GM10847 (cell line): ENCODE results near the gene TWSG1.

Experiments used
- POLR2A ChIP-seq: IDR thresholded peaks from 2 replicates; pipeline ENCODE4 v1.6.1; 2011; ENCODE audit not compliant: insufficient read length; ENCODE audit errors: extremely low read depth

Gene TWSG1

DNA sequence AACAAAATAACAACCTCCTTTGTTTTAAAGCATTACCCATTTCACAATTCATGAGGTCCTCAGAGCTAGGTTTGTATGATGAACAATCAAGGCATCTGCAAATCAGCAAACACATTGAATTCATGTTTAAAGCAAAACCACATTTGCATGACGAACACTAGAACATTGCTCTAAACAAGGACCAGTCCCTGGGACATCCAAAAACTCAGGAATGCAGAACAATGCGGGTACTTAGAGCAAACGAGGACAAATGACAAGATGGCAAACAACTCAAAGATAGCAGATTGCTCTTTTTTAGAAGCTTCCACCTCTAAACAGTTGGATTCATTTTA is 95.1 kb downstream of the TWSG1 start:
- TF ChIP-seq POLR2A: no peak

DNA sequence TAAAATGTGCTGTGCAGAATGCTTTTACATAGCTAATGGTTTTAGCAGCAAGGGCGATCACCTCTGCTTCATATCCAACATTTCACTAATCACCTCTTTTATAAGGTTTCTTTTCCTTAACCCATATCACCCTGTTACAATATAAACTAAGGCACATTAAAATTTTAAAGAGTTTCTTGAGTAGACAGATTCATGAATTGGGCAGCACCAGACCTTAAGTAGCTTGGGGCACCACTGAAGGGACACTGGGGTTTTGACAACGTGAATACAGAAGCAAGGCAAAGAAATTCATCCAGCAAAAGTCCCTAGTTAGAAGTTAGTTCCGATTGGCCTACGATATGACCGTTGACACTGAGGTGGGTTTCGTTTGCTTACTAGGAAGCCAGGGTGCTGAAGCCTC is 96.7 kb downstream of the TWSG1 start:
- no peak for TF ChIP-seq POLR2A

DNA sequence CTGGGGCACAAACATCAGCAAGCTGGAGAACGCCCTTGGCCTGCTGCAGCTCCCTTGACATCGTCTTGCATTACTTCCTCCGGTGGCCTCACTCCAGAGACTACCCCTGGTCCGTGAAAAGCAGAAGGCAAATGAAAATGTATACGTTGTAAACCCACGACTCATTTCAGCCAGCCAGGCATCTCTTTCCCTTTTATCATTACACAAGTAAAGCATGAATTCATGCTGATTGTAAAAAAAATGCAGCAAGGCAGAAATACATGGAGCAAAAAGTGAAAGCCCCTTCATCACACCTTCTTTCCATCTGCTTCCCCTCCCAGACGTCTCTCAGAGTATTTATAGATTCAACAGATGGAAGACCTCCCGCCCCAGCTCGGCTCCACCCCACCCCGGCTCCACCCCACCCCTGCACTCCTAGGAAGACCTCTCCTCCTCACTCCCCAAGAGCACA is 99.1 kb downstream of the TWSG1 start:
- no peak for TF ChIP-seq POLR2A

DNA sequence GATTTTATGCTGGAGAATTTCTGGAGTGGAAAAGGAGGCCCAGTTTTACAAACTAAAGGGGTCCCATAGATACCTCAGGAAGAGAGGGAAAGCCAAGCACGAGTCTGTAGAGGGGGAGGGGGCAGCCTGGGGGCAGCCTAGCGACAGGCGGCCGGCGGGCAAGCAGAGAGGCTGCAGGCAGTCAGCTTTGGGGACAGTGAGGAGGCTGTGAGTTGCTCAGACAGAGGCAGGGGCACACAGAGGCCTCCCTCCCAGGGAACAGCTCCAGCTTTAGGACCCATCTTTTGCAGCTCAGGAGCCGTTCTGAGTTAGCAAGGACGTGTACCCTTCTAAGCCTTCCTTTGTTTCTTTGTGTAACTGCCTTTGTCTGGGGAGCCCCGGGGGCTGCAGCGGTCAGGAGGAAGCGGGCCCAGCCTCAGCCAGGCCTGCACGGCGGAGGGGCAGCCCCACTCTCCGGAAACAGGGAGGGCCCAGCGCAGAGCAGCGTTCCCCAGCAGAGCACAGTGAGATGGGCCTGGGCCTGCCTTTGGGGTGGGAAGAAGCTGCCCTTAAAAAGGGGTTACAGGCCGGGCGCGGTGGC is 99.6 kb downstream of the TWSG1 start:
- no peak for TF ChIP-seq POLR2A

DNA sequence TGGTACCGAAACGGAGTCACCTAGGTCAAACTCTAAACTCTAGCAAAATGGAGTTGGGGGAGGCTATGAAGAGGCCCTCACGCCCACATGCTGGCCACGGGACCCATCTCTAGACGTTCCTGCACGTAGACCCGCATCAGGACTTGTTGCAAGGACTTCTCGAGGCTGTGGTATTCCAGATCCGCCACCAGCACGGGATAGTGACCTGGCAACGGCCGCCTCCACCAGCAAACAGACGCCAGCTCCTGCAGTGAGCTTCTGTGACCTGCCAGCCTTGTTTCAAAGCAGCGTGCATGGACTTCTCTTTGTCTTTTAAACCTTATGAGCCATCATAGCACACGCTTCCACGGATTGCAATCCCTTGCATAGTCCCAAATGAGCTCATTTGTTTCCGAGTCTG is 100.5 kb downstream of the TWSG1 start:
- no peak for TF ChIP-seq POLR2A

DNA sequence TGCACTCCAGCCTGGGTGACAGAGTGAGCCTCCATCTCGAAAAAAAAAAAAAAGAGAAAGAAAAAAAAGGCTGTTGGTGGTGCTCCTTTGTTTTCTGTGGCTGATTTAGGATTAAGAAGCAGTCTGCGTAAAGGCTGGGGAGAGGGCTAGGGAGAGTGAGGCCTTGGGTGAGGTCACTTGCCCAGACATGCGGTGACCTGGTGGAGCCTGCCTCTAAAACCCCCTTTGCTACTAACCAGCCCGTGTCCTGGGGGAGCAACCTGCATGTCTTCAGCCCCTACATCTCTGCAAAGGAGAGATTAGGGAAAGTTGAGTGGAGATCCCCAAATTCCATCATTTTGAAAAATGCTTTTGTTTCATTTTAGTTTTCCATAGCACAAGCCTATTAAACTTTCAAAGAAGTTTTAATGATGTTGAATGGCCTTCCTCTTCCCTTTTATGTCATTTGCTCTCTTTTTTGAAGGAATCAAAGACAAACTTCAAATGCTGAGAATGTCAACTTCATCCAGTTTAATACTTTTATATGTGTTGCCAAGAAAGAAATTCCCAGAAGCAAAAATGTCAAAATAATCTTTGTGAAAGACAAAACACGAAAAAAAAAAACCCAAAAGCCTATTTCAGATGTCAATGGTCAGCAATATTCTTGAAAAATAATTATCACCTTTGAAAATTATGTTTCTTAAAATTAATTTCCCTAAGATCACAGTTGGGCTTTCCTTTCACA is 101.8 kb downstream of the TWSG1 start:
- TF ChIP-seq POLR2A: no peak

DNA sequence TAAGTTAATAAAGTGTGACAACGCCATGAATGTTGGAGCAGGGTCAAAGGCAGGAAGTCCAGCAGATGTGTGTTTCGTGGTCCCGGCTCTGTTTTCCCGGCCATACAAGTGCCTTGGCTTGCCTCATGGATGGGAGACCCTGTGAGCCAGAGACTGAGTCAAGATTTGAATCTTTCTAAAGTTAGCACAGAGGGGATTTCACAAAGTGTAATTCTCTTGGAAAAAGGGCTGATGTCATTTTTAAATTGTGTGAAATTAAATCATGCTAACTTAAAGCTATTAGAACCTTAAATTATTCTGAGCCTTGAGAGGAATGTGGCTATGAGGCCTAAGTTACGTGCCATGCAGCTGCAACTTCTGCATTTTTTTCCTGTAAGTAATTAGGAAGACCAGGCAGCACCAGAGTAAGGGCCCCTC is 102.5 kb downstream of the TWSG1 start:
- no peak for TF ChIP-seq POLR2A

DNA sequence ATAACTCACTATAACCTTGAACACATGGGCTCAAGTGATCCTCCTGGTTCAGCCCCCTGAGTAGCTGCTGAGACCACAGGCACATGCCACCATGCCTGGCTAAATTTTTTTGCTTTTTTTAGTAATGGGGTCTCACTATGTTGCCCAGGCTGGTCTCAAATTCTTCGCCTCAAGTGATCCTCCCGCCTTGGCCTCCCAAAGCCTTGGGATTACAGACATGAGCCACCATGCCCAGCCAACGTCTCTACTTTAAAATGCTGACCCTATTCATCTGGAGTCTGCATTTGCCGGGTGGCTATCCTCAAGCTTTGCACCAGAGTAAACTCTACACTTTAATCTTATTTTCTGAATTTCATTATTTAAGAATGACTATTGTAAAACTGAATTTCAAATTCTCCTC is 103.1 kb downstream of the TWSG1 start:
- TF ChIP-seq POLR2A: no peak

DNA sequence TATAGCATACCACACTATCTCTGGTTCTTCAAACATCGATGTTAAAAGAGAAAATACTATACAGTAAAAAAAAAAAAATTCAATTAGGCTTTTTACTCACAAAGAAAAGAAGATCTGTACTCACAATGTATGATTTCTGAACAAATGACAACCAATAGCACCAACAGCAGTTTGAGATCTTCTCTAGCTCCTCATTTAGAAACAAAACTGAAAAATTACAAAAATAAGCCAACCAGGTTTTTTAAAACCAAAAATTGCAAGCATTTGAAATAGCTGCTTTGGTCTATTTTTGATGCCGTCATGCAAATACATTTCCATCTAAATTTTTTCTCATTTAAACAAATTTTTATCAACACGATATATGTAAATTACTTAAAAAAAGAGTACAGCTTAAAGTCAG is 106.5 kb downstream of the TWSG1 start:
- no peak for TF ChIP-seq POLR2A

DNA sequence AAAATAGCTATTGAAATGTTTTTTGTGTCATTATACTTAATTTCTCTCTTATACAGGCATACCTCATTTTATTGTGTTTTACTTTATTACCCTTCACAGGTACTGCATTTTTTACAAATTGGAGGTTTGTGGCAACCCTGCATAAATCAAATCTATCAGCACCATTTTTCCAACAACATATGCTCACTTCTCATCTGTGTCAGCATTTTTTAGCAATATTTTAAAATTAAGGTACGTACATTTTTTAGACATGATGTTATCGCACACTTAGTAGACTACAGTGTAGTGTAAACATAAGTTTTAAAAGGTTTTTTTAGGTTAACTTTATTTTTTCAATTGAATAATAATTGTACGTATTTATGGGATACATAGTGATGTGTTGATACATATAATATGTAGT is 110.0 kb downstream of the TWSG1 start:
- TF ChIP-seq POLR2A: no peak

DNA sequence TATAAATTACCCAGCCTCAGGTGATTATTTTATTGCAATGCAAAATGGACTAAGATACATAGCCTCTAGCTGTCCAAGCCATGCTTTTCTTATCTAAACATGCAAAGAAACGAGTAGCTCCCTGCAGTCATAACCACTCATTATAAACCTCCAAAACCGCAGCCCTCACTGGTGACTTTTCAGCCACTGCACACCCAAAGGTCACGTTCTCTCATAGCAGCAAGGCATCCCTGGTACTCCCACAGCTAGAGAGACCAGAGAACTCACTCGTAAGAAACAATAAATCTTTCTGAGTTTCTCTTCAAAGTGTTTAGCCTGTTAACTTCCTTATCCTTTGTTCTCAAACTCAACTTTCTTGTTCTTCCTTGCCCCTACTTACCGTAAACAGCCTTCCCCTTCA is 112.3 kb downstream of the TWSG1 start:
- TF ChIP-seq POLR2A: no peak

DNA sequence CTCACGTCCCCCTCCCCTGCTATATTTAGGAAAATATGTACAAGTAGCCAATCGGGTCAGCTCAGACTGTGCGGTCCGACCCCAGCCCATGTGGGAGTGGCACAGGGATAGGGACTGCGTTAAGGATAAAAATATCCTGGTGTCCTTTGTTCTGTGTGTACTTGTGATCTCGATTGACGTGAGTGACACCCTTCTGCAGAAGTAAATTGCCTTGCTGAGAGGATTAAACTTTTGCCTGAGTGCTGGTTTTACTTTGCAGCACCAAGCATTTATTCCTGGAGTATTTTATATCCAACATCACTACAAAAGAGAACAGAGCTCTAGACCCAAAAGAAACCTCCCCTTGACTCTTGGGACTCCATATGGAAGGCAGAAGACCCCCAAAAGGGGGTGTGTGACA is 112.8 kb downstream of the TWSG1 start:
- TF ChIP-seq POLR2A: no peak

DNA sequence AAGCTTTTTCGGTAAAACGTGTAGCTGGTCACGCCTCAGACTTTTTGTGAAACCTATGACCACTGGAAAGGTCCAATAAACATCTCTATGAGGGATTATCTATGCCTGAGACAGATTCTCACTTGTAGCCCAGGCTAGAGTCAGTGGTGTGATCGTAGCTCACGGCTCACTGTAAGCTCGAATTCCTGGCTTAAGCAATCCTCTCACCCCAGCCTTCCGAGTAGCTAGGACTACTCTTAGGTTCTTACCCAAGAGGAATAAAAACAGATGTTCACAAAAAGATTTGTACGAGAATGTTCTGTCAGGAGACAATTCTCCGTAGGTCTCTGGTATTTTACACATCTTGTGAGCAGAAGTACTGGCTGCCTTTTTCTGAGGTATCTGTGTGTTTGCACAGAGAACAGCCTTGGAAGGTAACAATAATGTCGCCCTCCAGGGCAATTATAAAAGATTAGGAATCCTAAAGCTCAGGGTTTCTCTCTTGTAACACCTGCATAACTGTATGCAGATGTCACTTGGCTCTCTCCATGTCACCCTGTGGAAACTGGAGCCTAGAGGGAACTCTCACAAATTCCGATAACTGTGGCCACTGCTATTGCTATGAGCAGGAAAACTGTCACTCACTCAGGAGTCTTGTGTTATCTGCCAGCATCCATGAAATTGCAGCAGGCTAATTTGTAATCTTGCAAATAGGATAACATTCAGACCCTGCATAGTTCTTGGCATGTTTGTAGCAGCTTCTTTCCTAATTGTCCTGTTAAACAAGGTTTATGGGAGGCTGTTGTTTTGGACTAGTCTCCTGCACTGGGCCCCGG is 115.2 kb downstream of the TWSG1 start:
- TF ChIP-seq POLR2A: no peak
